Lung (tissue), 12 donors: ENCODE data around the gene TMEM109. TPM values are rescaled to one million over a fixed set of nuclear protein-coding genes. Genes with fewer than 3 reads are reported as not detected.

ENCODE experiments used
- ATAC-seq: fragments of 200-7000 bp; cut with Tn5 transposase; one replicate; pipeline ENCODE4 v1.9.1; 2020; ENCODE audit warnings: moderate number of reproducible peaks; ENCODE audit not compliant: insufficient read depth, low FRiP score
- DNase-seq, 3 donors: peaks; one replicate each; pipeline ENCODE4 v3.0.0-alpha.2; 2013 to 2017
- H3K27ac ChIP-seq, 2 donors: one replicate each; pipeline ENCODE4 v1.5.1; 2013; ENCODE audit warnings: mild to moderate bottlenecking in 2 of 2, moderate library complexity in 2 of 2, control low read depth in 1 of 2, inconsistent platforms in 1 of 2, low read depth in 1 of 2, low read length in 1 of 2
- H3K27me3 ChIP-seq, 3 donors: one replicate each; pipeline ENCODE4 v1.5.1; 2013; ENCODE audit warnings: low read length in 2 of 3; ENCODE audit not compliant: control insufficient read depth in 3 of 3, insufficient read depth in 3 of 3
- H3K36me3 ChIP-seq, 4 donors: one replicate each; pipeline ENCODE4 v1.5.1; 2013; ENCODE audit warnings: low read length in 4 of 4, mild to moderate bottlenecking in 1 of 4, moderate library complexity in 1 of 4; ENCODE audit not compliant: control insufficient read depth in 4 of 4, insufficient read depth in 4 of 4
- H3K4me1 ChIP-seq, 5 donors: one replicate each; pipeline ENCODE4 v1.5.1; 2013; ENCODE audit warnings: low read length in 5 of 5, mild to moderate bottlenecking in 2 of 5, moderate library complexity in 1 of 5; ENCODE audit not compliant: control insufficient read depth in 5 of 5, insufficient read depth in 5 of 5
- H3K4me3 ChIP-seq: one replicate; pipeline ENCODE4 v1.5.1; 2013; ENCODE audit warnings: mild to moderate bottlenecking, control low read depth, moderate library complexity
- H3K9ac ChIP-seq, 2 donors: one replicate each; pipeline ENCODE4 v1.5.1; 2013; ENCODE audit warnings: low read length in 2 of 2, control low read depth in 1 of 2; ENCODE audit not compliant: insufficient read depth in 1 of 2
- H3K9me3 ChIP-seq, 4 donors: one replicate each; pipeline ENCODE4 v1.5.1; 2013; ENCODE audit warnings: low read length in 3 of 4, mild to moderate bottlenecking in 1 of 4, moderate library complexity in 1 of 4; ENCODE audit not compliant: control insufficient read depth in 4 of 4, insufficient read depth in 3 of 4
- WGBS, 2 donors: extraction: QIAGEN DNeasy Blood & Tissue Kit; methylation state at CpG; one replicate each; pipeline ENCODE4 v1.1.7; 2013; 5-methylcytosine and 5-hydroxymethylcytosine counted together
- polyA plus RNA-seq, 2 donors: library from polyadenylated mRNA; stranded (reverse); fragments of 200-250 nt; gene quantifications; one replicate each; pipeline ENCODE4 v1.2.1, GENCODE V29; 2013
- total RNA-seq, 2 donors: library from RNA; depleted of rRNA in 1 of 2; stranded (reverse); fragments of >200 nt in 1 of 2; gene quantifications; one replicate each; pipeline ENCODE4 v1.2.1, GENCODE V29; 2014 to 2021
- TF ChIP-seq, protein P1 (sequence below): IDR thresholded peaks from 2 replicates; pipeline ENCODE4 v1.5.1; 2012; ENCODE audit warnings: mild to moderate bottlenecking; ENCODE audit errors: control extremely low read depth, extremely low read depth
- donor health status: control.
- donor health status: control.
- donor health status: Bipolar disorder and iron deficiency.
- donor health status: healthy.
- donor health status: DM: yes; HTN: yes; CAD: no.

Gene TMEM109
- total and polyA plus RNA-seq, 4 donors = 69.2 to 128 (median 99.3) TPM

DNA sequence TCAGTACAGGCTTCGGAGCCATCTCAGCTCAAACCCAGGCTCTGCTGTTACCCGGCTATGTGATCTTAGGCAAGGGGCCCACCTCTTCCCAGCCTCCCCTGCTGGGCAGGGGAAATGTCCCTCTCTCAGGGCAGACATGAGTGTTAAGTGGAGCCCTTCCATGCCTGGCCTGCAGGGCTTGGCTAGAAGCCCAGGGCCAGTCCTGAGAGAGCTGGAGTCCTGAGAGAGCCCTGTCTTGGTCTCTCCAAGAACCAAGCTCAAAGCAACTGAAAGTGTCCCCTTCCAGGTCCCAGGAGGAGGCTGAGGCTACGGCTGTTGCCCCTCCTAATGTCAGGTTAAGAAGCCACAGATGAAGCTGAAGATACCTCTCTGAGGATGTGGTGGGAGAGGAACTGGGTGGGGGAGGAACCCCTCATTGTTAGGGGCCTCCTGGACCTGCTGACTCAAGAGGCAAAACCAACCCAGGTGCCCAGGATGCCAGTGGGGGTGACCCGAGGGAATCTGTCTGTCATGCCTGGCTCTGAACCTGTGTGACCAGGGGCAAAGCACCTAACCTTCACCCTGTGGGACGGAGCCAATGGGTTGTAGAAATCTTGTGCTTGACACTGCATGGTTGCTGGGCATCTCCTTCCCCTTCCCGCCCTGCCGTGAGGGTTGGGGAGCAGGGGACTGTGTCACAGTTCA, 42.4 kb upstream of the TMEM109 start:
- H3K4me3 ChIP-seq = no peak overlapping the region
- H3K36me3 ChIP-seq = no peaks in the 10 kb centered on the region
- ATAC-seq = no peak
- peaks cover 0 to 10% (median 3%) of the 10 kb centered on the region in 5 donors for H3K4me1 ChIP-seq
- DNase-seq = peak in 2 of 3 donors; percentile 29 to 44
- H3K9me3 ChIP-seq = peaks cover 0 to 1% (median 0%) of the 10 kb centered on the region in 4 donors
- TF ChIP-seq, protein P1, sequence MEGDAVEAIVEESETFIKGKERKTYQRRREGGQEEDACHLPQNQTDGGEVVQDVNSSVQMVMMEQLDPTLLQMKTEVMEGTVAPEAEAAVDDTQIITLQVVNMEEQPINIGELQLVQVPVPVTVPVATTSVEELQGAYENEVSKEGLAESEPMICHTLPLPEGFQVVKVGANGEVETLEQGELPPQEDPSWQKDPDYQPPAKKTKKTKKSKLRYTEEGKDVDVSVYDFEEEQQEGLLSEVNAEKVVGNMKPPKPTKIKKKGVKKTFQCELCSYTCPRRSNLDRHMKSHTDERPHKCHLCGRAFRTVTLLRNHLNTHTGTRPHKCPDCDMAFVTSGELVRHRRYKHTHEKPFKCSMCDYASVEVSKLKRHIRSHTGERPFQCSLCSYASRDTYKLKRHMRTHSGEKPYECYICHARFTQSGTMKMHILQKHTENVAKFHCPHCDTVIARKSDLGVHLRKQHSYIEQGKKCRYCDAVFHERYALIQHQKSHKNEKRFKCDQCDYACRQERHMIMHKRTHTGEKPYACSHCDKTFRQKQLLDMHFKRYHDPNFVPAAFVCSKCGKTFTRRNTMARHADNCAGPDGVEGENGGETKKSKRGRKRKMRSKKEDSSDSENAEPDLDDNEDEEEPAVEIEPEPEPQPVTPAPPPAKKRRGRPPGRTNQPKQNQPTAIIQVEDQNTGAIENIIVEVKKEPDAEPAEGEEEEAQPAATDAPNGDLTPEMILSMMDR = no peak
- H3K27ac ChIP-seq = no peak overlapping the region
- no peaks in the 10 kb centered on the region for H3K27me3 ChIP-seq
- 70 to 72% methylated on average over 7 of the region's 7 CpGs for WGBS, 2 donors
- no peak overlapping the region for H3K9ac ChIP-seq

DNA sequence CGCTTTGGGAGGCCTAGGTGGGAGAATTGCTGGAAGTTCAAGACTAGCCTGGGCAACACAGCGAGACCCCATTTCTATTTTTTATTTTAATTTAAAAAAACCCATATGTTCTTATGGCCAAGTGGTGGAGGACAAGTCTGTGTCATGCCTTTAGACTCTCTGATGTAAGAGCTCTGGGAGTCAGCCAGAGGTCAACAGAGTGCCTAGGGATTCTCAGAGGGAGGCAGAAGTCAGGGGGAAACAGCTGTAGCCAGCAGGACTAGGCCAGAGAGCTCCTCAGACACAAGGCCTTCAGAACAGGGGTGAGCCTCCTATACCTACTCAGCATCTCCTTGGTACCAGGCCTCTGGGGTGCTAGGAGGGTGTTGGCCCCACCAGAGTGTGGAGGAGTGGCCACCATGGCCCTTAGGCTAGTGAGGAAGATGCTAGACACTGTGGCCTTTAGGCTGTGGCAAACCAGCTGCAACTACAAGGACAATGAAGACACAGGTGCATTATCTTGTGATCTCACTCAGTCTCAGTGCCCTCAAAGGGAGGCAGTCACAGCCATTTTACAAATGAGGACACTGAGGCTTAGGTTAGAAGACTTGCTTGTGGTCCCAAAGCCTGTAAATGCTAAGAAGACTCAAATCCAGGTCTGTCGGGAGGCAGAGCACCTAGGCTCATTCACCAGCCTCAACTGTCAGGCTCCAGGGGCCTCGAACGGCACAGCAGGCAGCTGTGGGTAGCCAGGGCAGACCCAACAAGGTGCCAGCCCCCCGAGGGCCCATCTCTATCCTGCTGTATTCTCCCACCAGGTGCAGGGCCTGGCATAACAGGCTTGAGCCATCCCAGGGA, 41.6 kb upstream of the TMEM109 start:
- Histone ChIP-seq H3K27ac (no peak overlapping the region), H3K27me3 (no peaks in the 10 kb centered on the region), H3K9me3 (peaks cover 0 to 1% (median 0%) of the 10 kb centered on the region in 4 donors), H3K36me3 (peaks cover 0 to 3% (median 0%) of the 10 kb centered on the region in 4 donors), H3K9ac (no peak overlapping the region), H3K4me3 (no peak overlapping the region), H3K4me1 (peaks cover 0 to 10% (median 3%) of the 10 kb centered on the region in 5 donors)
- TF ChIP-seq, protein P1 = no peak
- 88 to 91% methylated on average over 6 of the region's 6 CpGs for whole genome bisulfite sequencing, 2 donors
- peak; percentile 44 to 69 (median 58) for DNase-seq
- no peak for ATAC-seq

DNA sequence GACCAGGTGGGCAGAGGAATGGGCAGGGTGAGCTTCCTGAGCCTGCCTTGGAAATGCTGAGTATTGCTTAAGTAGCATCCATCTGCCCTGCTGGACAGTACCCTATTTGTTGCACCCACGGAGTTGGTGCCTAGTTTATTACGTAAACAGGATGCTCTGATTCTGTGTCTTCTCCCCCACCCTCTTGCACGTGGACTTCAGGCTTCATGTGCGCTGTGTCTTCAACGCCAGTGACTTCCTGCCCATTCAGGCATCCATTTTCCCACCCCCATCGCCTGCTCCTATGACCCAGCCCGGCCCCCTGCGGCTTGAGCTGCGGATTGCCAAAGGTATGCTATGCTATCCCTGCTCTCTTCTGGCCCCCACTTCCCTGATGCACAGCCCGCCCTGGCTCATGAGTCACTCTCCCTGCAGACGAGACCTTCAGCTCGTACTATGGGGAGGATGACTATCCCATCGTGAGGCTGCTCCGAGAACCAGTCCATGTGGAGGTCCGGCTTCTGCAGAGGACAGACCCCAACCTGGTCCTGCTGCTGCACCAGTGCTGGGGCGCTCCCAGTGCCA, 40.9 kb upstream of the TMEM109 start:
- DNase-seq (no peak), ATAC-seq (no peak)
- no peak overlapping the region for H3K27ac ChIP-seq
- 58 to 66% methylated on average over 15 to 16 of the region's 16 CpGs for WGBS, 2 donors
- peaks cover 0 to 3% (median 0%) of the 10 kb centered on the region in 4 donors for H3K36me3 ChIP-seq
- no peak overlapping the region for H3K4me3 ChIP-seq
- H3K9ac ChIP-seq = no peak overlapping the region
- no peaks in the 10 kb centered on the region for H3K27me3 ChIP-seq
- peaks cover 0 to 10% (median 3%) of the 10 kb centered on the region in 5 donors for H3K4me1 ChIP-seq
- H3K9me3 ChIP-seq = peaks cover 0 to 1% (median 0%) of the 10 kb centered on the region in 4 donors
- TF ChIP-seq, protein P1 = no peak
